Activated CD8-positive, alpha-beta memory T cell treated with anti-CD3 and anti-CD28 coated beads, Interleukin-2, amount 50 U/mL, for 48 hours (primary cell): Measurements from ENCODE around the gene CD86.

Experiments used
- DNase-seq: peaks from one replicate; pipeline ENCODE4 v3.0.0-alpha.2; 2020

CD86 gene

DNA sequence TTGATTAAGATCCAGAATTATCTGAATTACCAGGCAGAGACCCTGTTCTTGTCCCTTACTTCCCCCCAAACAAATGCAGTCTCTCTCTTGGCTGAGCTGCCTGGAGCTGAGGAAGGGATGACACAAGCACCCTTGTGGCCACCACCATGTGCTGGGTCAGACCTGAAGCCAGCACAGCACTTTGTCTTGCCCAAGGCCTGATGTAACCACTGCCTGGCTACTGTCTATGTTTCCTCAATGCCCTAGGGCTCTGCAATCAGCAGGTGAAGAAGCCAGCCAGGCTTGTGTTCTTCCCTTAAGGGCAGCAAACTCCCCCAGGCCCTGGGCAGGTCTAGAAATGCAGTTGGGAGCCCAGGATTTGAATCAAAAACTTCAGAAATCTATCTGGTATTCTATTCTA lies 112.5 kb downstream of the CD86 start:
- DNase-seq = no peak

DNA sequence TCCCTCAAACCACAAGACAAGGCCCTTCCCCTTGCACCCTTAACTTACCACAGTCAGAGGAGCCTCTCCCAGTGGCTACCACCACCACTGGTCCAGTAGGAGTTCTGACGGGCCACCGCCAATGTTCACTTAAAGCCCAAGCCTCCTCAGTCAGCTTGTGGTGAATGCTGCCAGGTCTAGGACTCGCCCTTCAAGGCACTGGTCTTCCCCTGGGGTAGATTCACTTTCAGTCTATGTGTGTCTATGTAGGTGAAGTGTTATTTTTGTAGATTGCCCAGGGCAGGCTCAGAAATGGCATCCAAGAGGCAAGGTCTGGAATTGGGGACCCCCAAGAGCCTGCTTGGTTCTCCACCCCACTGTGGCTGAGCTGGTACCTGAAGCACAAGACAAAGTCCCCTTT lies 112.9 kb downstream of the CD86 start:
- no peak for DNase-seq

DNA sequence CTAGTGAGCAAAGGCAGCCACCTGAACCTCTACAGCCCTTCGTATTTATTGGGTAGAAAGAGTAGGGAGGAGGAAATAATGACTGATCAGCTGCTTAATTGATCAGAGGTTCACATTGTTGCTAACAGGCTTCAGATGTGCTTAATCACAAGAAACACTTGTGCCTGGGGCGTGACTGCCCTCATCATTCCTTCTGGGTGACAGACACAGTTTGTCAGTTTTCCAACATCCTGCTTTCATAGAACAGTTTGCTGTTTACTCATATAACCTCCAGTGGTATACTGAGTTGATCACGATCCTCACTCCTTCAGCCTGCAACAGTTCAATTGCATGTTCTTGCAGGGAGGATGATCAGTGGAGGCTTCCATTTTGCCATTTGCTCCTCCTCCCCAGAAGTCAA lies 114.7 kb downstream of the CD86 start:
- DNase-seq = no peak
